HepG2 (cell line): ENCODE data around the gene TBC1D7.

Experiments used
- NBN ChIP-seq: fragments of 450-650 bp; conservative IDR thresholded peaks from 2 replicates; pipeline ENCODE4 v1.6.1; 2017
- RFX5 ChIP-seq: IDR thresholded peaks from 2 replicates; pipeline ENCODE4 v1.6.1; 2011; ENCODE audit warnings: low read depth, low read length, improper control_type of control experiment
- TP53 ChIP-seq: sonication (generic); formaldehyde crosslinking; conservative IDR thresholded peaks from 2 replicates; pipeline ENCODE4 v1.4.0; 2020; ENCODE audit warnings: missing genetic modification reagents
- ZNF274 ChIP-seq: sonication (generic); formaldehyde crosslinking; IDR thresholded peaks from 2 replicates; pipeline ENCODE4 v1.5.1; 2020; ENCODE audit warnings: mild to moderate bottlenecking, missing genetic modification reagents
- TF ChIP-seq, protein P1 (sequence below): sonication (generic); formaldehyde crosslinking; IDR thresholded peaks from 2 replicates; pipeline ENCODE4 v1.5.0; 2020; ENCODE audit warnings: mild to moderate bottlenecking, missing genetic modification reagents, moderate library complexity
- TF ChIP-seq, protein P2 (sequence below): IDR thresholded peaks from 2 replicates; pipeline ENCODE4 v1.6.1; 2012; ENCODE audit warnings: inconsistent platforms

DNA sequence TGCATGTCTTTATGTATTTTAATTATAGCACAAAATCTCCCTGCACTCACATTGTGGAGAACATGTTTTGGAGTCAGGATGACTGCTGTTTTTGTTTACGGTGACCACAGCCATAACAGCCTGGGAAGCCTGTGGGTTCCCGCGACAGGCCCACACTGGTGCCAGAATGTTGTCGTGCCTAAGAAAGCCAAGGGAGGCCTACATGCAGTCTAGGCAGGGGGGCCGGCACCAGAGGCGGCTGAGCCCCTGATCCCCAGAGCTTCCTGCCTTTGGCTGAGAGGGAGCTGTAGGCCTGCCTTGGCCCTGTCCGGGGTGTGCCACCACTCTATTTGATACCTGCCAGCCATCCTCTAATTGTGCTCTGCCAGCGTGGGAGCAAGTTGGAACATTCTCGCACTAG lies 46.7 kb downstream of the TBC1D7 start:
- no peak for TF ChIP-seq NBN
- TF ChIP-seq RFX5, result no peak
- no peak for TF ChIP-seq ZNF274 (CRISPR knock-in tag)
- TF ChIP-seq, protein P1, sequence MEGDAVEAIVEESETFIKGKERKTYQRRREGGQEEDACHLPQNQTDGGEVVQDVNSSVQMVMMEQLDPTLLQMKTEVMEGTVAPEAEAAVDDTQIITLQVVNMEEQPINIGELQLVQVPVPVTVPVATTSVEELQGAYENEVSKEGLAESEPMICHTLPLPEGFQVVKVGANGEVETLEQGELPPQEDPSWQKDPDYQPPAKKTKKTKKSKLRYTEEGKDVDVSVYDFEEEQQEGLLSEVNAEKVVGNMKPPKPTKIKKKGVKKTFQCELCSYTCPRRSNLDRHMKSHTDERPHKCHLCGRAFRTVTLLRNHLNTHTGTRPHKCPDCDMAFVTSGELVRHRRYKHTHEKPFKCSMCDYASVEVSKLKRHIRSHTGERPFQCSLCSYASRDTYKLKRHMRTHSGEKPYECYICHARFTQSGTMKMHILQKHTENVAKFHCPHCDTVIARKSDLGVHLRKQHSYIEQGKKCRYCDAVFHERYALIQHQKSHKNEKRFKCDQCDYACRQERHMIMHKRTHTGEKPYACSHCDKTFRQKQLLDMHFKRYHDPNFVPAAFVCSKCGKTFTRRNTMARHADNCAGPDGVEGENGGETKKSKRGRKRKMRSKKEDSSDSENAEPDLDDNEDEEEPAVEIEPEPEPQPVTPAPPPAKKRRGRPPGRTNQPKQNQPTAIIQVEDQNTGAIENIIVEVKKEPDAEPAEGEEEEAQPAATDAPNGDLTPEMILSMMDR, result no peak
- TF ChIP-seq, protein P2, sequence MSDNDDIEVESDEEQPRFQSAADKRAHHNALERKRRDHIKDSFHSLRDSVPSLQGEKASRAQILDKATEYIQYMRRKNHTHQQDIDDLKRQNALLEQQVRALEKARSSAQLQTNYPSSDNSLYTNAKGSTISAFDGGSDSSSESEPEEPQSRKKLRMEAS, result no peak
- TF ChIP-seq TP53, result no peak
